ENCODE results near the gene AMDHD1.

DNA sequence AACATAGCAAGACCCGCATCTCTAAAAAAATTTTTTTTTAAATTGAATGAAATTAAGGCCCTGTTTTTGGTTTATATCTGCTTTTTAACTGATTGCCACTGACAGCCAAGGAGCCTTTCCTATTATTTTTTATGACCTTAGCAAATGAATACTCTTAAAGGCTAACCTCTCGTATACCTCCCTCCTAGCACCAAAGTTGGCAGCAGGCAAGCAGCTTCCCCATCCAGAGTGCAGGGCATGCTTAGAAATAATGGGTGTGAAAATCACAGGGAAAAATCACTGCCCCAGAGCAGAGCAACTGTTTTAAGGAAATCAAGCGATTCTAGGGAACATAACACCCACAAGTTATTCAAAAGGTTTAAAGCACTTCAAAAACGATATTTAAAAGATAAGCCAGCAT is 32.4 kb downstream of the AMDHD1 start:
- TF ChIP-seq, protein P1, sequence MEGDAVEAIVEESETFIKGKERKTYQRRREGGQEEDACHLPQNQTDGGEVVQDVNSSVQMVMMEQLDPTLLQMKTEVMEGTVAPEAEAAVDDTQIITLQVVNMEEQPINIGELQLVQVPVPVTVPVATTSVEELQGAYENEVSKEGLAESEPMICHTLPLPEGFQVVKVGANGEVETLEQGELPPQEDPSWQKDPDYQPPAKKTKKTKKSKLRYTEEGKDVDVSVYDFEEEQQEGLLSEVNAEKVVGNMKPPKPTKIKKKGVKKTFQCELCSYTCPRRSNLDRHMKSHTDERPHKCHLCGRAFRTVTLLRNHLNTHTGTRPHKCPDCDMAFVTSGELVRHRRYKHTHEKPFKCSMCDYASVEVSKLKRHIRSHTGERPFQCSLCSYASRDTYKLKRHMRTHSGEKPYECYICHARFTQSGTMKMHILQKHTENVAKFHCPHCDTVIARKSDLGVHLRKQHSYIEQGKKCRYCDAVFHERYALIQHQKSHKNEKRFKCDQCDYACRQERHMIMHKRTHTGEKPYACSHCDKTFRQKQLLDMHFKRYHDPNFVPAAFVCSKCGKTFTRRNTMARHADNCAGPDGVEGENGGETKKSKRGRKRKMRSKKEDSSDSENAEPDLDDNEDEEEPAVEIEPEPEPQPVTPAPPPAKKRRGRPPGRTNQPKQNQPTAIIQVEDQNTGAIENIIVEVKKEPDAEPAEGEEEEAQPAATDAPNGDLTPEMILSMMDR (IDR thresholded peaks at IDR 0.05): no peak
- no peak for TF ChIP-seq EZH2 (IDR thresholded peaks at IDR 0.05)

Measured in neural progenitor cell (in vitro differentiated cells).